Activated CD4-positive, alpha-beta T cell treated with anti-CD3 and anti-CD28 coated beads, Interleukin-2, amount 50 U/mL, for 24 hours (primary cell): Measurements from ENCODE around the gene ITPR1.

Source experiments
- DNase-seq, 2 donors: peaks; one replicate each; pipeline ENCODE4 v3.0.0-alpha.2; 2020; ENCODE audit warnings: low read depth in 1 of 2, low spot score in 1 of 2

ITPR1 gene

GRCh38 chr3:4770561-4770960, 277.4 kb downstream of the ITPR1 start:
- no peak for DNase-seq

GRCh38 chr3:4771243-4771642, 278.1 kb downstream of the ITPR1 start:
- DNase-seq = no peak

GRCh38 chr3:4772171-4772804, 279.1 kb downstream of the ITPR1 start:
- no peak for DNase-seq

DNA sequence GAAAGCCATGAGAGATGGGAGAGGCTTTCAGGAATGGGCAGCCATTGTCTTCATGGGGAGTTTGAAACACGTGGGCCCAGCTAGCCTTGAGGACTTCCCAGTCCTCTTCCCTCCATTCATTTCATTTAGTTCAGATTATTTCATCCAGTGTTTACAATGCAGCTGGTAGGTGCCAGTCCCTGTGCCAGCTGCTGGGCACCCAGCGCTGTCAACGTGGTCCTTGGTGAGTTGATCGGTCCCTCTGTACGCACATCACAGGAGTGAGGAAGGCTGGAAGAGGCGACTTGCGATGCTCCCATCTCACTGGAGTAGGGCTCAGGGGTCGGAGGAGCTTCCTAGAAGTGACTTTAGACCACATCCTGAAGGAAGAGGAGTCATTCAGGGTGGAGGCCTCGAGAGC, 279.7 kb downstream of the ITPR1 start:
- no peak for DNase-seq

DNA sequence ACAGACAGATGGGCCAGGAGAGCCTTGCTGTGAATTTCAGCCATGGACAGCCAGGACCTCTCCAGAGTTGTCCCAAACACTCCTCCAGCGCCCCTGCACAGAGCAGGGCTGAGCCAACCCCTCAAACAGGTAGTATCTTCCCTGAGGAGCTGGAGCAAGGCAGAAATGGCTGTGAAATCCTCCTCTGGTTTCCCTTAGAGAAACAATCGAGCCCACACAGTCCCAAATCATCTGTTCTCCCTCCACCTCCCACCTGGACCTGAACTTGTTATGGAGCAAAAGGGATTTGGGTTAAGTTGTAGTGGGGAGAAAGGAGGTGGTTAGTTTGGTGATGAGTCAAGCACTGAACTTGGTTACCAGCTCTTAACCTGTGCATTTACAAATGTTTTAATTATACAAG, 280.4 kb downstream of the ITPR1 start:
- DNase-seq = no peak

DNA sequence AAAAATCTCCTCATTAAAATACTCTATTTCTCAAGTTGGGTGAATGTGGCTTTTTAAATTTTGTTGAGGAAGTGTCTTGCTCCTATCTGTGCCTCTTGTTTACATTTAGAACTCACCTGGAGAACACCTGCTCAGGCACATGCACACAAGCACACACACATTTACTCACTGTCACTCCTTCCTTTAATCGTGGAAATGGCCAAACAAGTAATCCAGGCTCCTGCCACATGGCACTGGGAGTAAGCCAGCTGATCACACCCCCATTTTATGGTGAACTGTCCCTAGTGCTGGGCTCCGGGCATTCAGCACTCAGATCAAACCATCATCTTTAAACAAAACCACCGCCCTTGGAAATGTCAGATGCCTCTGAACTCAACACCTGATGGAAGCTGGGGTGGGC, 281.4 kb downstream of the ITPR1 start:
- DNase-seq = no peak

GRCh38 chr3:4776399-4776979, 283.3 kb downstream of the ITPR1 start:
- no peak for DNase-seq

- DNase-seq = peak in 1 of 2 donors; percentile 5
Measured at GRCh38 chr3:4776980-4777581, 283.9 kb downstream of the ITPR1 start.

DNA sequence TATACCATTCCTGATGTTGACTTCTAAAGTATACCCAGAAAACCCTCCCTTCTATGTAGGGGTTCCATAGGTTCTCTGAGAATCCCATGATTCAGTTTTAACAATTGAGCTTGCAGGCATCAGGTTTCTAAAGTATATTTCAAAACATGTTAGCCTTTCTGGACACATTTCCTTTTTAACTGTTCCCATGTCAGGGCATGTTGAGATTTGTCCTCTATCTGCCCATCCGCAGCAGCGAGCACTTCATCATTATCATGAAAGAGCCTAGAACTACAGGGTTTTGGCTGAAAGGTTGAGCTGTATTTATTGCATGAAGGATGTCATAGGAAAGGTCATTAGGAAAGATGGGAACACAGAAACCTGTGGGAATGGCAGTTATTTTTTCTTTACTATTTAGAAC, 285.0 kb downstream of the ITPR1 start:
- no peak for DNase-seq

DNA sequence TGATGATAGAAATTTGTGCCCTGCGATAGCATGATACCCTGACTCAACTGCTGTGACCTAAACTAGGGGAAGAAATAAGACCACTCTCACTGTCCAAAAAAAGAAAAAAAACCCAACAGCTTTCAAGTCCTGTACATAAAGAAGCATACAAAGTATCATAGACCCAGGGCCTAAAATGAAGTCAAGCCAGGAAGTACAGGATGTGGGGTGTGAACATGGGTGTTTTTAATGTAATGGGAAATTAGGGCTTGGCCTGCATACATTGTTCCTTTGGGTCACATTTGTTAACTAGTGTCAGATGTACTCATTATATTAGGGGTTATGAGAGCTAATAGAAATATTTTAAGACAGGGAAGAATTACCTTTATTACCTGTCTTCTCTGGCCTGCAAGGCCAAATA, 285.6 kb downstream of the ITPR1 start:
- no peak for DNase-seq

DNA sequence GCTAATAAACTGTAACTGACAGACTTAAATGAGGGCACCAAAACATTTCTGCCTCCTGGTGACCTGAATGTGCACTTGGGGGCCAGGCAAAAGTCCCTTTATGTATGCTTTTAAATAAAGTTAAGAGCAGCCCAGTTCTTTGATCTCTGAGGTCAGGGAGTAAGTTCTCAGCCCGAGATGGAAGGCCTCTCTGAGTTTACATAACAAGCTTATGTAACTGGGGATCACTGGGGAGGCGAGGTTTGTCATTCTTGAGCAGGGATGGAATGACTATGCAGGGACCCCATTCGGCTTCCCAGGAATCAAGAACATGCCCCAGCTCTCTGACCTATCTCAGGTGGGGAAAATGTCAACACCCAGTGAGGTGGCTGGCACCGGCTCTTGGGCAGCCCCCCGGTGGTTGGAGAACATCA, 287.4 kb downstream of the ITPR1 start:
- DNase-seq = no peak

- DNase-seq = no peak
Measured at GRCh38 chr3:4782095-4782494, 288.9 kb downstream of the ITPR1 start.

- no peak for DNase-seq
Measured at GRCh38 chr3:4785551-4785950, 292.4 kb downstream of the ITPR1 start.

- DNase-seq = no peak
Measured at GRCh38 chr3:4786431-4786830, 293.3 kb downstream of the ITPR1 start.

- DNase-seq = no peak
Measured at GRCh38 chr3:4791358-4791757, 298.2 kb downstream of the ITPR1 start.

DNA sequence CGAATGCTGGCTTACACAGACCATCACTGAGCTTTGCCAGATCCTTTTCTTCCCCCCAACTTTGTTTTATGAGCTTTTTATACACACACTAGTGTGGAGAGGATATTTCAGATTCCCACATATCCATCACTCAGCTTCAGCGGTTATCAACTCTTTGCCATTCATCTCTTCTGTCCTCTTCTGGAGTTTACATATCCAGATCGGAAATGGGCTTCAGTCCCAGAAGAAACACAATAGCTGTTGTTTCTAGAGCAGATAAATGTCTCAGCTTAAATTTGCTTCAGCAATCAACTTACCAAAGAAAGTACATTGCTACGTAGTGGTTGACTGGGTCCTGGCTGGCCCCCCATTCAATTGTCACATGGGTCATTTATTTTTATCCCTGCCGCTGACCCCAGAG, 300.2 kb downstream of the ITPR1 start:
- DNase-seq = no peak

- no peak for DNase-seq
Measured at GRCh38 chr3:4794331-4794730, 301.2 kb downstream of the ITPR1 start.

DNA sequence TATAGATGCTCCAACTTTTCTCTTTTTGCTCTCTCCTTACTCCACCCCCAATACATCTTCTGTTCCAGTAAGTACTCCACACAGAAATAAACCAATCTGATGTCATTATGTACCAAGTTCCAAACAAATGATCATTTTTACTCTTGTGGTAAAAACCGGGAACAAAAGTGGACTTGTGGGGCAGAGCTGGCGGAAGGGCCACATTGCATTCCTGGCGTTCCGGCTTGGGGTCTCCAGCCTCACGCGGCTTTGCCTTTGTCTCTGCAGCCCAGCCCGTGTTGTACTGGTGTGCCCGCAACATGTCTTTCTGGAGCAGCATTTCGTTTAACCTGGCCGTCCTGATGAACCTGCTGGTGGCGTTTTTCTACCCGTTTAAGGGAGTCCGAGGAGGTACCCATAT, 301.6 kb downstream of the ITPR1 start:
- DNase-seq = no peak

GRCh38 chr3:4795905-4796304, 302.8 kb downstream of the ITPR1 start:
- no peak for DNase-seq

- DNase-seq = no peak
Measured at GRCh38 chr3:4797201-4797705, 304.1 kb downstream of the ITPR1 start.

GRCh38 chr3:4799266-4800256, 306.4 kb downstream of the ITPR1 start:
- no peak for DNase-seq
